ENCODE measurements around the gene SLITRK2.

DNA sequence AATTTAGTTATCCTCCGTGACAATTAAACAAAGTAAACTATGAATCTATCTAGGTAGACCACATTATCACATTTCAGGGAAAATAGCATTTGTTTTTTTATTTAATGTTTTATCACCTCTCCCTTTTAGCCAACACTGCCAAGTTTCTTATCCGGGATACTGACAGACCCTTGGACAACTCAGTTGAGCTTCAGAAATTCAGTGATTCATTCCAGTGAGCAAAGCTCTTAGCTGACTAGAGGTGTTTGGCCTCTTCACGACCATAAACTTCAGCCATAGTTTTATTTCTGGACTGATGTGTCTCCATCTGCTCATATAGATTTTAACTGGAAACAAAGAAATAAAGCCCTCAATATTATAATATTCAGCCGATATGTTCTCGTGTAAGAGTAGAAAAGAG is 15.2 kb downstream of the SLITRK2 start:
- TF ChIP-seq, protein P1, sequence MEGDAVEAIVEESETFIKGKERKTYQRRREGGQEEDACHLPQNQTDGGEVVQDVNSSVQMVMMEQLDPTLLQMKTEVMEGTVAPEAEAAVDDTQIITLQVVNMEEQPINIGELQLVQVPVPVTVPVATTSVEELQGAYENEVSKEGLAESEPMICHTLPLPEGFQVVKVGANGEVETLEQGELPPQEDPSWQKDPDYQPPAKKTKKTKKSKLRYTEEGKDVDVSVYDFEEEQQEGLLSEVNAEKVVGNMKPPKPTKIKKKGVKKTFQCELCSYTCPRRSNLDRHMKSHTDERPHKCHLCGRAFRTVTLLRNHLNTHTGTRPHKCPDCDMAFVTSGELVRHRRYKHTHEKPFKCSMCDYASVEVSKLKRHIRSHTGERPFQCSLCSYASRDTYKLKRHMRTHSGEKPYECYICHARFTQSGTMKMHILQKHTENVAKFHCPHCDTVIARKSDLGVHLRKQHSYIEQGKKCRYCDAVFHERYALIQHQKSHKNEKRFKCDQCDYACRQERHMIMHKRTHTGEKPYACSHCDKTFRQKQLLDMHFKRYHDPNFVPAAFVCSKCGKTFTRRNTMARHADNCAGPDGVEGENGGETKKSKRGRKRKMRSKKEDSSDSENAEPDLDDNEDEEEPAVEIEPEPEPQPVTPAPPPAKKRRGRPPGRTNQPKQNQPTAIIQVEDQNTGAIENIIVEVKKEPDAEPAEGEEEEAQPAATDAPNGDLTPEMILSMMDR (conservative IDR thresholded peaks at IDR 0.05; ENCODE audit: low read length): no peak
- no peak for TF ChIP-seq EZH2phosphoT487 (IDR thresholded peaks at IDR 0.05; ENCODE audit: borderline replicate concordance, low read depth, low read length)
